ENCODE data around the gene IL32. TPM values are rescaled to one million over a fixed set of nuclear protein-coding genes. Genes with fewer than 3 reads are reported as not detected.

IL32 gene
- total and polyA plus RNA-seq, 9 of the 15 experiments (the other 6 are each of a cell fraction or from before 2014, with no cell fraction given), result 0.21 to 2.2 (median 0.37) TPM; not detected in 3

GRCh38 chr16:3088925-3089716 lies 23.7 kb downstream of the IL32 start:
- no peaks in the 10 kb centered on the region for H3K36me3 ChIP-seq (ENCODE audit: control insufficient read depth, insufficient read depth, low read length)
- H3K27me3 ChIP-seq (ENCODE audit: control insufficient read depth in 2 of 2, insufficient read depth in 2 of 2, low read length in 2 of 2), result peaks cover 2 to 26% of the 10 kb centered on the region in 2 experiments; a peak in 3 of 5 replicates
- H4K20me1 ChIP-seq (replicated peaks; ENCODE audit: control insufficient read depth, insufficient read depth, low read length), result no peaks in the 10 kb centered on the region
- in situ Hi-C loops (cut with MboI), result no loop called here
- POLR2A ChIA-PET, result interaction anchor here (0.6 to 1.1 kb wide), 3 partner anchors 9 to 41 kb away, joined by 3 to 4 read pairs (median 3); no protein-coding TSS in a partner anchor
- H2AFZ ChIP-seq (ENCODE audit: low read depth, low read length), result no peak overlapping the region
- H3K9ac ChIP-seq (ENCODE audit: insufficient read depth in 1 of 2, low read depth in 2 of 2, low read length in 2 of 2), result no peak overlapping the region
- no TSS peak for BruUV-seq (replicated peaks)
- H3K27ac ChIP-seq (ENCODE audit: extremely low read depth, low read depth, low read length), result no peak overlapping the region
- ATAC-seq, result no peak
- H3K9me1 ChIP-seq (ENCODE audit: control insufficient read depth, insufficient read depth, low read length), result no peaks in the 10 kb centered on the region
- WGBS (ENCODE audit: insufficient coverage, low coverage, missing lambda C conversion rate), result 70% methylated on average over 49 of the region's 71 CpGs
- TF ChIP-seq ZKSCAN1 (IDR thresholded peaks at IDR 0.05; ENCODE audit: low read depth, low read length) (peak; percentile 94), MYNN (IDR thresholded peaks at IDR 0.05) (no peak), MYNN (CRISPR knock-in tag; IDR thresholded peaks at IDR 0.05) (no peak), ZNF584 (CRISPR knock-in tag; IDR thresholded peaks at IDR 0.05; ENCODE audit: low read depth) (no peak), ZBTB33 (CRISPR knock-in tag; IDR thresholded peaks at IDR 0.05) (peak; percentile 40; the same call in 1 of the 2 replicates)
- no peak for FAIRE-seq
- no peak overlapping the region for H3K4me3 ChIP-seq
- intact Hi-C loops (cut with micrococcal nuclease), result no loop called here
- H3K4me1 ChIP-seq (replicated peaks in 1 of 2; ENCODE audit: control insufficient read depth in 2 of 2, insufficient read depth in 2 of 2, low read length in 2 of 2), result peaks cover 19 to 55% of the 10 kb centered on the region in 2 experiments
- H3K9me3 ChIP-seq (replicated peaks; ENCODE audit: control insufficient read depth, insufficient read depth, low read depth, low read length), result no peaks in the 10 kb centered on the region
- CTCF ChIA-PET (ENCODE audit: low intra/inter-chr PET ratio), result no interaction called here
- H3K4me2 ChIP-seq (ENCODE audit: insufficient read depth, low read length), result no peak overlapping the region
- no peaks in the 10 kb centered on the region for H3K79me2 ChIP-seq (ENCODE audit: control insufficient read depth, insufficient read depth, low read length)
- DNase-seq (ENCODE audit: extremely low read depth in 1 of 4, low spot score in 3 of 4), result no peak
